HepG2 (cell line): Measurements from ENCODE around the gene TMEM81. TPM values are rescaled to one million over a fixed set of nuclear protein-coding genes. Genes with fewer than 3 reads are reported as not detected.

Experiments used
- ATAC-seq: fragments of 200-7000 bp; cut with Tn5 transposase; 3 replicates; pipeline ENCODE4 v1.9.1; 2020; ENCODE audit warnings: mild to moderate bottlenecking, moderate library complexity
- BruUV-seq: library from RNA; stranded (reverse); fragments of 400-500 nt; replicated peaks from 2 replicates; lab custom pipeline; 2021; lab: Mats Ljungman, UMichigan
- CTCF ChIA-PET: fragments of 300-600 bp; formaldehyde crosslinking; extraction: SDS; loops from one replicate; lab custom pipeline; 2021; ENCODE audit warnings: low total read pairs, inconsistent platforms, low intra/inter-chr PET ratio; lab: Yijun Ruan, JAX
- POLR2A ChIA-PET: fragments of 350-600 bp; sonication (Branson Sonifier 250); formaldehyde crosslinking; loops from one replicate; lab custom pipeline; 2020; ENCODE audit warnings: antibody characterized with exemption, inconsistent platforms; lab: Yijun Ruan, JAX
- DNase-seq: peaks from one replicate; pipeline ENCODE4 v3.0.0-alpha.2; 2015; ENCODE audit warnings: low spot score
- FAIRE-seq: peaks from 3 replicates; lab custom pipeline; 2011; peaks lifted over from hg19 to GRCh38; lab: Jason Lieb, UNC
- H2AFZ ChIP-seq: one replicate; pipeline ENCODE4 v1.6.1; 2011; ENCODE audit warnings: low read length, inconsistent platforms
- H3K27ac ChIP-seq: fragments of 300-600 bp; 3 replicates; pipeline ENCODE4 v1.8.0; 2011; ENCODE audit warnings: mixed run types, mild to moderate bottlenecking, mixed read lengths, low read length, inconsistent platforms; ENCODE audit not compliant: insufficient read depth; ENCODE audit errors: extremely low read length
- H3K27me3 ChIP-seq, 2 experiments: fragments of 200-600 bp in 1 of 2; 2 replicates in 1 of 2; 3 replicates in 1 of 2; pipeline versions ENCODE4 v1.6.0 to v1.8.0; 2011; ENCODE audit warnings: low read length in 2 of 2, mild to moderate bottlenecking in 2 of 2, moderate library complexity in 2 of 2, inconsistent platforms in 1 of 2; ENCODE audit not compliant: insufficient read depth in 2 of 2, control insufficient read depth in 1 of 2
- H3K36me3 ChIP-seq, 2 experiments: fragments of 200-600 bp in 1 of 2; replicated peaks in 1 of 2; 2 replicates in 1 of 2; 3 replicates in 1 of 2; pipeline versions ENCODE4 v1.5.1 to v1.8.0; 2011; ENCODE audit warnings: low read length in 2 of 2, inconsistent platforms in 1 of 2; ENCODE audit not compliant: insufficient read depth in 2 of 2, control insufficient read depth in 1 of 2
- H3K4me1 ChIP-seq: 2 replicates; pipeline ENCODE4 v1.5.1; 2012; ENCODE audit warnings: low read length, inconsistent platforms; ENCODE audit not compliant: insufficient read depth
- H3K4me2 ChIP-seq: 2 replicates; pipeline ENCODE4 v1.6.0; 2011; ENCODE audit warnings: low read depth, low read length, inconsistent platforms
- H3K4me3 ChIP-seq, 3 experiments: fragments of 200-600 bp in 1 of 3; sonication (generic), shearing (Covaris generic) in 1 of 3; replicated peaks in 1 of 3; 2 replicates each; pipeline ENCODE4 v1.5.1; 2011 to 2016; ENCODE audit warnings: low read length in 3 of 3, inconsistent platforms in 2 of 3, low read depth in 2 of 3, mild to moderate bottlenecking in 2 of 3, control low read depth in 1 of 3, mixed read lengths in 1 of 3; ENCODE audit not compliant: insufficient read depth in 1 of 3
- H3K79me2 ChIP-seq: one replicate; pipeline ENCODE4 v1.6.1; 2011; ENCODE audit warnings: low read length, inconsistent platforms; ENCODE audit not compliant: insufficient read depth
- H3K9ac ChIP-seq: 2 replicates; pipeline ENCODE4 v1.6.0; 2011; ENCODE audit warnings: mild to moderate bottlenecking, low read depth, low read length, inconsistent platforms; ENCODE audit not compliant: insufficient read depth
- H3K9me3 ChIP-seq: 2 replicates; pipeline ENCODE4 v1.5.1; 2012; ENCODE audit warnings: mild to moderate bottlenecking, low read length
- H4K20me1 ChIP-seq: 2 replicates; pipeline ENCODE4 v1.6.0; 2011; ENCODE audit warnings: inconsistent platforms, mild to moderate bottlenecking, low read length, moderate library complexity; ENCODE audit not compliant: insufficient read depth
- ARID2 ChIP-seq: sonication (generic); formaldehyde crosslinking; IDR thresholded peaks from 2 replicates; pipeline ENCODE4 v1.8.1; 2022; ENCODE audit warnings: mild to moderate bottlenecking, missing genetic modification reagents, borderline replicate concordance
- BRCA1 ChIP-seq: sonication (generic); formaldehyde crosslinking; IDR thresholded peaks from 2 replicates; pipeline ENCODE4 v1.4.0; 2020; ENCODE audit warnings: missing genetic modification reagents
- KDM3A ChIP-seq: IDR thresholded peaks from 2 replicates; pipeline ENCODE4 v1.6.1; 2018; ENCODE audit warnings: low read depth, missing compliant biosample characterization
- KDM5B ChIP-seq: sonication (generic); formaldehyde crosslinking; IDR thresholded peaks from 2 replicates; pipeline ENCODE4 v1.4.0; 2020; ENCODE audit warnings: missing genetic modification reagents, mild to moderate bottlenecking, borderline replicate concordance
- MYPOP ChIP-seq: sonication (generic); formaldehyde crosslinking; IDR thresholded peaks from 2 replicates; pipeline ENCODE4 v1.8.1; 2023; ENCODE audit warnings: mild to moderate bottlenecking, moderate library complexity, missing genetic modification reagents
- TCF12 ChIP-seq, 2 experiments: fragments of 450-650 bp in 1 of 2; sonication (generic) in 1 of 2; formaldehyde crosslinking in 1 of 2; IDR thresholded peaks; 2 replicates each; pipeline versions ENCODE4 v1.6.1 to v1.8.0; 2017 to 2022; ENCODE audit warnings: antibody characterized with exemption in 1 of 2, mild to moderate bottlenecking in 1 of 2, missing genetic modification reagents in 1 of 2, moderate library complexity in 1 of 2
- ZNF441 ChIP-seq: sonication (generic); formaldehyde crosslinking; IDR thresholded peaks from 2 replicates; pipeline ENCODE4 v1.7.0; 2021; ENCODE audit warnings: missing genetic modification reagents, borderline replicate concordance
- ZNF577 ChIP-seq: sonication (generic); formaldehyde crosslinking; IDR thresholded peaks from 2 replicates; pipeline ENCODE4 v1.4.0; 2020; ENCODE audit warnings: mild to moderate bottlenecking, low read depth, missing genetic modification reagents, borderline replicate concordance
- ZSCAN29 ChIP-seq: sonication (generic); formaldehyde crosslinking; conservative IDR thresholded peaks from 2 replicates; pipeline ENCODE4 v1.4.0; 2020; ENCODE audit warnings: mild to moderate bottlenecking, missing genetic modification reagents
- WGBS: methylation state at CpG from one replicate; pipeline ENCODE4 v1.1.6; 2017; ENCODE audit warnings: low lambda C conversion rate; 5-methylcytosine and 5-hydroxymethylcytosine counted together
- in situ Hi-C: cut with HindIII; loops from 2 replicates; pipeline ENCODE4 v1.10.0; 2017; ENCODE audit warnings: low pct_unique_long_range_greater_than_20kb; ENCODE audit not compliant: extremely low pct_ligation_motif_present
- intact Hi-C: fragments of 100-400 bp; cut with micrococcal nuclease; formaldehyde crosslinking; loops from one replicate; pipeline ENCODE4 v1.10.0; 2022; ENCODE audit not compliant: unreplicated experiment
- polyA plus RNA-seq, 8 experiments: library from polyadenylated mRNA; depleted of rRNA in 3 of 8; stranded (reverse) in 7 of 8; unstranded in 1 of 8; fragments of >200 nt; fragmentation: Illumina TruSeq in 4 of 8; extraction: Trizol in 4 of 8; gene quantifications; 2 replicates each; pipeline versions ENCODE4 v1.2.1 to v1.2.3, GENCODE V29; 2011 to 2016; ENCODE audit warnings: low read depth in 4 of 8, missing spikeins in 1 of 8, mixed read lengths in 1 of 8; ENCODE audit not compliant: insufficient read depth in 1 of 8
- total RNA-seq, 5 experiments: library from RNA; depleted of rRNA; stranded (reverse); fragments of >200 nt; fragmentation: Illumina TruSeq; extraction: Trizol; gene quantifications; 2 replicates each; pipeline ENCODE4 v1.2.3, GENCODE V29; 2016; ENCODE audit warnings: low read depth in 1 of 5
- TF ChIP-seq, protein P1 (sequence below): IDR thresholded peaks from 2 replicates; pipeline ENCODE4 v1.6.1; 2016; ENCODE audit warnings: missing biosample characterization, missing genetic modification reagents, low read depth
- TF ChIP-seq, protein P2 (sequence below): sonication (generic); formaldehyde crosslinking; IDR thresholded peaks from one replicate; pipeline ENCODE4 v1.5.1; 2020; ENCODE audit warnings: mild to moderate bottlenecking, missing genetic modification reagents; ENCODE audit errors: not compliant biosample characterization
- TF ChIP-seq, protein P3 (sequence below): sonication (generic); formaldehyde crosslinking; IDR thresholded peaks from 2 replicates; pipeline ENCODE4 v1.4.0; 2020; ENCODE audit warnings: missing genetic modification reagents

TMEM81 gene
- total and polyA plus RNA-seq, 2 of the 13 experiments (the other 11 are each of a cell fraction or from before 2014, with no cell fraction given) = 1.1 TPM

- no peak for TF ChIP-seq ZSCAN29 (CRISPR knock-in tag)
- TF ChIP-seq ZNF441 (CRISPR knock-in tag) = no peak
- TF ChIP-seq, protein P1, sequence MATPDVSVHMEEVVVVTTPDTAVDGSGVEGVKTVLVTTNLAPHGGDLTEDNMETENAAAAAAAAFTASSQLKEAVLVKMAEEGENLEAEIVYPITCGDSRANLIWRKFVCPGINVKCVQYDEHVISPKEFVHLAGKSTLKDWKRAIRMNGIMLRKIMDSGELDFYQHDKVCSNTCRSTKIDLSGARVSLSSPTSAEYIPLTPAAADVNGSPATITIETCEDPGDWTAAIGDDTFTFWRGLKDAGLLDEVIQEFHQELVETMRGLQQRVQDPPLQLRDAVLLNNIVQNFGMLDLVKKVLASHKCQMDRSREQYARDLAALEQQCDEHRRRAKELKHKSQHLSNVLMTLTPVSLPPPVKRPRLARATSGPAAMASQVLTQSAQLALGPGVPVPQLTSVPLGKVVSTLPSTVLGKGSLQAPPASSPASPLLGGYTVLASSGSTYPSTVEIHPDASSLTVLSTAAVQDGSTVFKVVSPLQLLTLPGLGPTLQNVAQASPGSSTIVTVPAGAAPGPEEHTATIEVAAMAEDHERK (CRISPR knock-in tag) = no peak
- no peak for TF ChIP-seq KDM5B (CRISPR knock-in tag)
- no peak for TF ChIP-seq ARID2 (CRISPR knock-in tag)
- no peak for TF ChIP-seq ZNF577
- no peak for TF ChIP-seq TCF12 (IDR thresholded peaks at IDR 0.05)
- no peak for TF ChIP-seq TCF12 (CRISPR knock-in tag; IDR thresholded peaks at IDR 0.05)
- TF ChIP-seq MYPOP (CRISPR knock-in tag) = no peak
Observed at GRCh38 chr1:205056188-205056611, 28.1 kb downstream of the TMEM81 start (continued).

DNA sequence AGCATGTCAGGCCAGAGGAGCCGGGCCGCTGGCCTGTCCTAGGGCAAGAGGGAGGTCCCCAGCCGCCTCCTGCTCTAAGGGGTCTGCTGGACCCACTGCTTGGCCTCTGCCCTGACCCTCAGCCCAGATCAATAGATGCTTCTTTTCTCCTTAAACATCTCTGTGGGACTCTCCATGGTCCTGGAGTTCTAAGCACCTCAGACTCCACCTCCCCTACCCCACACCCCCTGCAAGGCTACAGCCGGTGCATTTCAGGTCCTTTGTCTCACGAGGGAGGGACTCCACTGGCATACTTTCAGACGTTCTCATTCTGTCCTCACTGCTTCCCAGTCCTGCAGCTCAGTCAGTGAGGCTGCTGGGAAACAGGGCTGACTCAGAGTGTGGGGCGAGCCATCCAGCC, 30.2 kb downstream of the TMEM81 start:
- ATAC-seq (no peak), FAIRE-seq (no peak), DNase-seq (no peak)
- peaks cover 4 to 57% of the 10 kb centered on the region in 2 experiments; a peak in 4 of 5 replicates for H3K27me3 ChIP-seq
- intact Hi-C loops = no loop called here
- POLR2A ChIA-PET = no interaction called here
- H3K36me3 ChIP-seq = no peaks in the 10 kb centered on the region
- no peaks in the 10 kb centered on the region for H4K20me1 ChIP-seq
- H3K9ac ChIP-seq = no peak overlapping the region
- H3K27ac ChIP-seq = no peak overlapping the region
- H3K4me1 ChIP-seq = no peaks in the 10 kb centered on the region
- 3% methylated on average over 3 of the region's 7 CpGs for WGBS
- no peak overlapping the region for H3K4me2 ChIP-seq
- TF ChIP-seq BRCA1 (no peak), KDM3A (CRISPR knock-in tag) (no peak)
- TF ChIP-seq, protein P2, sequence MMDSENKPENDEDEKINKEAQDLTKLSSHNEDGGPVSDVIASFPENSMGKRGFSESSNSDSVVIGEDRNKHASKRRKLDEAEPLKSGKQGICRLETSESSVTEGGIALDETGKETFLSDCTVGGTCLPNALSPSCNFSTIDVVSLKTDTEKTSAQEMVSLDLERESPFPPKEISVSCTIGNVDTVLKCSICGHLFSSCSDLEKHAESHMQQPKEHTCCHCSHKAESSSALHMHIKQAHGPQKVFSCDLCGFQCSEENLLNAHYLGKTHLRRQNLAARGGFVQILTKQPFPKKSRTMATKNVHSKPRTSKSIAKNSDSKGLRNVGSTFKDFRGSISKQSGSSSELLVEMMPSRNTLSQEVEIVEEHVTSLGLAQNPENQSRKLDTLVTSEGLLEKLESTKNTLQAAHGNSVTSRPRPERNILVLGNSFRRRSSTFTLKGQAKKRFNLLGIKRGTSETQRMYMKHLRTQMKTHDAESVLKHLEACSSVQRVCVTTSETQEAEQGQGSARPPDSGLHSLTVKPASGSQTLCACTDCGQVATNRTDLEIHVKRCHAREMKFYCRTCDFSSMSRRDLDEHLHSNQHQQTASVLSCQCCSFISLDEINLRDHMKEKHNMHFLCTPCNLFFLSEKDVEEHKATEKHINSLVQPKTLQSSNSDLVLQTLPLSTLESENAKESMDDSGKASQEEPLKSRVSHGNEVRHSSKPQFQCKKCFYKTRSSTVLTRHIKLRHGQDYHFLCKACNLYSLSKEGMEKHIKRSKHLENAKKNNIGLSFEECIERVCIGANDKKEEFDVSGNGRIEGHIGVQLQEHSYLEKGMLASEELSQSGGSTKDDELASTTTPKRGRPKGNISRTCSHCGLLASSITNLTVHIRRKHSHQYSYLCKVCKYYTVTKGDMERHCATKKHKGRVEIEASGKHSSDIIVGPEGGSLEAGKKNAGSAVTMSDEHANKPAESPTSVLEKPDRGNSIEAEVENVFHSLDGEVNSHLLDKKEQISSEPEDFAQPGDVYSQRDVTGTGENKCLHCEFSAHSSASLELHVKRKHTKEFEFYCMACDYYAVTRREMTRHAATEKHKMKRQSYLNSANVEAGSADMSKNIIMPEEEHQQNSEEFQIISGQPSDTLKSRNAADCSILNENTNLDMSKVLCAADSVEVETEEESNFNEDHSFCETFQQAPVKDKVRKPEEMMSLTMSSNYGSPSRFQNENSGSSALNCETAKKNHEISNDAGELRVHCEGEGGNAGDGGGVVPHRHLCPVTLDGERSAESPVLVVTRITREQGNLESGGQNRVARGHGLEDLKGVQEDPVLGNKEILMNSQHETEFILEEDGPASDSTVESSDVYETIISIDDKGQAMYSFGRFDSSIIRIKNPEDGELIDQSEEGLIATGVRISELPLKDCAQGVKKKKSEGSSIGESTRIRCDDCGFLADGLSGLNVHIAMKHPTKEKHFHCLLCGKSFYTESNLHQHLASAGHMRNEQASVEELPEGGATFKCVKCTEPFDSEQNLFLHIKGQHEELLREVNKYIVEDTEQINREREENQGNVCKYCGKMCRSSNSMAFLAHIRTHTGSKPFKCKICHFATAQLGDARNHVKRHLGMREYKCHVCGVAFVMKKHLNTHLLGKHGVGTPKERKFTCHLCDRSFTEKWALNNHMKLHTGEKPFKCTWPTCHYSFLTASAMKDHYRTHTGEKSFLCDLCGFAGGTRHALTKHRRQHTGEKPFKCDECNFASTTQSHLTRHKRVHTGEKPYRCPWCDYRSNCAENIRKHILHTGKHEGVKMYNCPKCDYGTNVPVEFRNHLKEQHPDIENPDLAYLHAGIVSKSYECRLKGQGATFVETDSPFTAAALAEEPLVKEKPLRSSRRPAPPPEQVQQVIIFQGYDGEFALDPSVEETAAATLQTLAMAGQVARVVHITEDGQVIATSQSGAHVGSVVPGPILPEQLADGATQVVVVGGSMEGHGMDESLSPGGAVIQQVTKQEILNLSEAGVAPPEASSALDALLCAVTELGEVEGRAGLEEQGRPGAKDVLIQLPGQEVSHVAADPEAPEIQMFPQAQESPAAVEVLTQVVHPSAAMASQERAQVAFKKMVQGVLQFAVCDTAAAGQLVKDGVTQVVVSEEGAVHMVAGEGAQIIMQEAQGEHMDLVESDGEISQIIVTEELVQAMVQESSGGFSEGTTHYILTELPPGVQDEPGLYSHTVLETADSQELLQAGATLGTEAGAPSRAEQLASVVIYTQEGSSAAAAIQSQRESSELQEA = no peak
- TF ChIP-seq, protein P3, sequence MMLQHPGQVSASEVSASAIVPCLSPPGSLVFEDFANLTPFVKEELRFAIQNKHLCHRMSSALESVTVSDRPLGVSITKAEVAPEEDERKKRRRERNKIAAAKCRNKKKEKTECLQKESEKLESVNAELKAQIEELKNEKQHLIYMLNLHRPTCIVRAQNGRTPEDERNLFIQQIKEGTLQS (CRISPR knock-in tag) = no peak
- in situ Hi-C loops = no loop called here
- H3K79me2 ChIP-seq = no peaks in the 10 kb centered on the region
- no peak overlapping the region for H2AFZ ChIP-seq
- no TSS peak for BruUV-seq
- no peak overlapping the region for H3K4me3 ChIP-seq
- CTCF ChIA-PET = no interaction called here
- no peaks in the 10 kb centered on the region for H3K9me3 ChIP-seq
